Stimulated activated CD8-positive, alpha-beta memory T cell treated with anti-CD3 and anti-CD28 coated beads, Interleukin-4, amount 100 ng/mL, for 1 hour (primary cell): Measurements from ENCODE around the gene EIF4E2.

ENCODE experiments used
- DNase-seq, 2 donors: peaks; one replicate each; pipeline ENCODE4 v3.0.0-alpha.2; 2020; ENCODE audit warnings: low read depth in 2 of 2, low spot score in 1 of 2

The EIF4E2 gene

GRCh38 chr2:232550354-232551249 is at the start of gene EIF4E2, which contains the start of gene TIGD1:
Gene EIF4E2, plus strand, starts transcription at chr2:232550689. Its CDS starts 36 bp downstream, at chr2:232550725.
Gene TIGD1, minus strand, starts transcription at chr2:232550557. Its CDS starts 675 bp downstream, at chr2:232549882.
- DNase-seq = peak; percentile 72 to 82

DNA sequence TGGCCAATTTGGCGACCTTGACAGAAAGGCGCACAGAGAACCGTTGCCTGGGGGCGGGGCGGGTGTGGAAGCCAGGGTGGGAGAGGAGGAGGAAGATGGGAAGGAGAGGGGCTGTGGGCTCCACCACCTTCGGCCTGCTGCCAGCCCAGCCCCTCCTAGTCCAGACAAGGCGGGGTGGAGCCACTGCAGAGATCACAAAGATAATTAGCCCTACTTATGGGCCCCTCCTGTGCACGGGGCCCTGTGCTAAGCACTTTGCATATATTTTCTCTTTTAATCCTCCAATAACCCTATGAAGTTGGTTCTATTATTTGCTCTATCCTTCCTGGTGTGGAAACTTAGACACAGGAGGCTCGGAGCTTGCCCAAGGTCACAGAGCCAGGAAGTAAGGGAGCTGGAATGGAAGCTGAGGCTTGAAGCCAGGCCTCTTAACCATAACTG is 49.1 kb upstream of the EIF4E2 start:
- no peak for DNase-seq

GRCh38 chr2:232501794-232502390 is 48.6 kb upstream of the EIF4E2 start:
- DNase-seq = no peak

DNA sequence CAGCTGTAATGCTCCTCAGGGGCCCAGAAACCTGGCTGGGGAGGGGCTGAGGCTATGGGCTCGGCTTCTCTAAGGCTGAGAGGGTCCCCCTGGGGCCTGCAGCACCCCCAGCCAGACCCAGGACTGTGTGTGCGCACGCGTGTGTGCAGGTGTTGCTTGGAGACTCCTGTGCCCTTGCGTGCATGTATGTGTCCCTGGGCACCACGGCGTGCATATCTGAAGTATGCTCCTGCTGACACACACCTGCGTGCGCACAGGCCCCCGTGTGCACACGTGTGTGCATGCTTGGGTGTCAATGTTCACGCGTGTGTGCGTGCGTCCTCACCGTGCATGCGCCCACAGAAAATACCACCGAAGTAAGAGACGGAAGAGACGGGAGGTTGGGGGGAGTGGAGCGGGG is 48.0 kb upstream of the EIF4E2 start:
- DNase-seq = no peak

DNA sequence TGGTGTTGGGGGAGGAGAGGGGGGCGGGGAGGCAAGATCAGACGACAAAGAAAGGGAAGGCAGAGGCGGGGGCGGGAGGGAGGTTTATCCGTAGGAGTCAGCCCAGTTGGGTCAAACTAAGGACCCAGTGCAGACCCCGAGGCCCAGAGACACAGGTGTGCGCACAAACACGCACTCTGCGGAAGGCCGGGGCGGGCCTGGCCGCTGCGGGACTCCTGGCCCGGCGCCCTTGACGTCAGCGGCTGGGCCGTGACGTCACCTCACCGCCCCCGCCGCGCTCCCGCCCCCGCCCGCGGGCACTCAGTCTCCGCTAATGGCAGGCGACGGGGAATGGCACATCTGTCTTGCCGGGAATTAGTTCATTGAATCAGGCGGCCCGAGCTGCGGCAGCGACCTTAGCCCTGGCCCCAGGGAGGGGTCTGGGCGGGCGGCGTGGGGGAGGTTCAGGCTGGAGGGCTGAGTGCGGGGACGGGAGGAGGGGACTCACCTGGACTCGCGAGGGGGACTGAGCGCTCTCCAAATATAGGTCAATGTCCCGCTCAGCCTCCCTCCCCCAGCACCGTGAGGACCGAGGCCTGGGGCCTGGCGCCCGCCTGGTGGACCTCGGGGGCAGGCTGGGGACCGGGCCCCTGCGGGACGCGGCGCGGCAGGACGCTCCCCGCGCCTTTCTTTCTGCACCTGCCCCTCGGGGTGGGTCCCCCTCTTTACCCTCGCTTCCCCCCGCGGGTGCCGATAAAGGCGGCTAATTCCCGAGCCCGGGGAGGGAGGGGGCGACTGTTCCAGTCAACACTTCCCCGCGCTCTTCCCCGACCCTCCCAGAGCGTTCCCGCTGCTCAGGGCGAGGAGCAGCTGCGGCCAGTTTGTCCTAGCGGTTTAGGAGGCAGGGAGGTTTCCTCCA is 47.3 kb upstream of the EIF4E2 start:
- no peak for DNase-seq

GRCh38 chr2:232503809-232504323 is 46.6 kb upstream of the EIF4E2 start:
- DNase-seq = no peak

DNA sequence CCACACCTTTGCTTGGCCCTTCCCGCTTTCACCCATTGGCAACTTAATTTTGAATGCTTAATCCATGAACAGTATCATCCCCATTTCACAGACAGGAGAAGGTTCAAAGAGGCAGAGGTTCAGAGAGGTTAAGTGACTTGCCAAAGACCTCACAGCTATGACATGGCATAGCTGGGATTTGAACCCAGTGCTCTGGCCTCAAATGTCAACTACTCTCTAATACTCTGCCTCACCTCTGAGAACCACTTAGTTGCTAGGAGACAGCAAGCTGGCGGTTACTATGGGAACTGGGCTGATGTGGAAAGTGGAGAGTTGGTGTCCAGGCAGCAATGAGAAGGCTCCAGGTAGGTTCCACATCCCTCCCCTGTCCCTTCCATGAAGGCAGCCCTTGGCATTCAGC is 46.1 kb upstream of the EIF4E2 start:
- DNase-seq = no peak

GRCh38 chr2:232505856-232506255 is 44.6 kb upstream of the EIF4E2 start:
- DNase-seq = no peak

GRCh38 chr2:232506709-232507108 is 43.8 kb upstream of the EIF4E2 start:
- no peak for DNase-seq

DNA sequence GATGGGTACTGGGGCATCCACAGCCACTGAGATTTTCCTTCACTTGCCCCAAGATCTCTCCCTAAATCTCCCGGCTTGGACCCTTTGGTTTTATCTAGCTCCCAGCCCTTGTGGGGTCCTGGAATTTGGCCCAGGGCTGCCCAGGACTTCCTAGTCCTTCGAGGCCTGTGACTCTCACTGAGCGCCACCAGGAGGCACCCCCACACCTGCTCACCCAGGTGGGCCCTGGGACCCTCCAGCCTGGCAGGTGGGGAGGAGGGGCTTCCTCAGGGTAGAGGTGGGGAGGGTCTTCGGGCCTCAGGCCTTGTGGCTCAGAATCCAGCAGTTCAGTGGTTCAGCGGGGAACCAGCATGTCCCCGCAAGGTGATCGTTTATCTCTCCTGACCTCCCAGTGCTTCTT is 42.2 kb upstream of the EIF4E2 start:
- DNase-seq = no peak

DNA sequence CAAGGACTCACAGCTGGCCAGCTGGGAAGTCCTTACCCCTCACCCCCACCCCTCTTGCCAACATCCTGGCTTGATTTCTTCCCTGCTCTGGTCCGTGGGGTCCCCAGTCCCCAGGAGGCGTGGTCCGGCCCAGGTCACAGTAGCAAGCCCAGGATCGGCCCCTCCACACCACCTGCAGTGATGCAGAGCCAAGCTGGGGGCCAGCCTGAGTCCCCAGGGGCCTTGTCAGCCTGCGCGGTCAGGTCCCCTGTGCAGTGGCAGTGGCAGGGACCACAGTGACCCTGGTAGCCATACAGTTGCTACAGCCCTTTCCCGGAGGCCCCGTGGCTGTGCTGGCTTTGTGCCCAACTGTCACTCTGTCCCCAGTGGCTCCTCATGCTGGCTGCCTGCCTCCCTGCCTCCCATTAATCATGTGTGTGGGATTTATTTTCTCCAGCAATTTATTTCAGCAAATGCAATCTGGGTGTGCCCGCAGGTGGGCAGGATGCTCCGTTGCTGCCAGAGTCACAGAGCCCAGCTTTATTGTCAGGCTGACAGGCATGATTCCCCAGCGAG is 39.1 kb upstream of the EIF4E2 start:
- DNase-seq = no peak

GRCh38 chr2:232512602-232513001 is 37.9 kb upstream of the EIF4E2 start:
- DNase-seq = no peak

DNA sequence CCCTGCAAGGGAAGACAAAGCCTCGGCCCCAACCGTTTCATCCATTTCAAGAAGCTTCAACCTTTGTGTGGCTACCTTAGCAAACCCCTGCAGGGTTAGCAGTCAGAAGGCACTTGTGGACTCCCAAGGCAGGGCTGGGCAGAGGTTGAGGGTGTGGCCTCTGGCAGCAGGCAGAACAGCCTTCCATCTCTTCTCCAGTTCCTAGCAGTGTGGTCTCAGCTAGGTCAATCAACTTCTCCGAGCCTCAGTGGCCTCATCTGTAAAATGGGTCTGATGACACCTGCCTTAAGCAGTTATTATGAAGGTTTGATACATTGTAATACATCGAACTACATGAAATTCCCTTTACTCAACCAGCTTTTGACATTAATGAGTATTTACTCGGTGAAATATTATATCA is 37.1 kb upstream of the EIF4E2 start:
- DNase-seq = no peak

DNA sequence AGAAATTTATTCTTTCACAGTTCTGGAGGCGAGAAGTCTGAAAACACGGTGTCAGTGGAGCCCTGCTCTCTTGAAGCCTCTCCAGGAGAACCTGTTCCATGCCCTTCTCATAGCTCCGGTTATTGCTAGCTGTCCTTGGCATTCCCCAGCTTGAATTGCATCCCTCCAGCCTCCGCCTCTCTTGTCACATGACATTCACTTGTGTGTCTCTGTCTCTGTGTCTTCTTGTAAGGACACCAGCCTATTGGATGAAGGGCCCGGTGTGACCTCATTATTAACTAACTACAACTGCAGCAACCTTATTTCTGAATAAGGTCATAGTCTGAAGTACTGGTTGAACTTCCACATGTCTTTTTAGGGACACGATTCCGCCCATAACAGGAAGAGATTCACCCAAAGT is 34.9 kb upstream of the EIF4E2 start:
- DNase-seq = no peak

DNA sequence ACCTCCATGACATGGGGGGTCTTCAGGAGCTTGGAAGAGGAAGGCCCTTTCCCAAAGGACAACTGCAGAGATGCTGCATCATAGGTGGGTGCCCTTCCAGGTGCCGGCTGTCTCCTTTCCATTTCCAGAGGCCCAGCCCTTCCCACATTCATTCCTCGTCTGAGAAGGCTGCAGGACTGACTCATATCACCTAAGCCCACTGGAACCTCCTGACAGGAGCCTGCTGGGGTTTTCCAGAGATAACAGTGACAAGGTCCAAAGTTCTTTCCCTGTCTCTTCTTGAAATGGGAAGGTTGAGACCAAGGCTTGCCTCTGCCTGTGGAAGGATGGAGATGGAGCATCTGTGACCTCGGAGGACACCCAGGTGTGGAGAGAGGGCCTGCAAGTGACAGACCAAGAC is 33.9 kb upstream of the EIF4E2 start:
- DNase-seq = no peak

GRCh38 chr2:232518844-232519243 is 31.6 kb upstream of the EIF4E2 start:
- no peak for DNase-seq

- DNase-seq = no peak
These were observed 30.7 kb upstream of the EIF4E2 start, which contains the start of gene PRSS56 for GRCh38 chr2:232519581-232520438. Gene PRSS56, plus strand, starts transcription at chr2:232520388. Its CDS starts 211 bp downstream, at chr2:232520599.

DNA sequence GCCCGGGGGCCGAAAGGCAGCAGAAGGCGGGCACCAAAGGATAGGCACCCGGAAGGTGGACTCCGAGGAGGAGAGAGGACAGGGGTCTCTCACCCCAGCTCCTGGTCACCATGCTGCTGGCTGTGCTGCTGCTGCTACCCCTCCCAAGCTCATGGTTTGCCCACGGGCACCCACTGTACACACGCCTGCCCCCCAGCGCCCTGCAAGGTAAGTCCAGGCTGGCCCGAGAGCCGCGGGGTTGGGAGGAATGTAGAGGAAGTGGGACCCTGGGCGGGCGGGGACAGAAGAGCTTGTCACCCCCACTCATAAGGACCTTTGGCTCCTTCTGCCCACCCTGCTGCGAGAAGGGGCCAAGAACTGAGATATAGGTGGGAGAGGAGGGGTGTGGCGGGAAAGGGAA is 30.0 kb upstream of the EIF4E2 start:
- DNase-seq = no peak

DNA sequence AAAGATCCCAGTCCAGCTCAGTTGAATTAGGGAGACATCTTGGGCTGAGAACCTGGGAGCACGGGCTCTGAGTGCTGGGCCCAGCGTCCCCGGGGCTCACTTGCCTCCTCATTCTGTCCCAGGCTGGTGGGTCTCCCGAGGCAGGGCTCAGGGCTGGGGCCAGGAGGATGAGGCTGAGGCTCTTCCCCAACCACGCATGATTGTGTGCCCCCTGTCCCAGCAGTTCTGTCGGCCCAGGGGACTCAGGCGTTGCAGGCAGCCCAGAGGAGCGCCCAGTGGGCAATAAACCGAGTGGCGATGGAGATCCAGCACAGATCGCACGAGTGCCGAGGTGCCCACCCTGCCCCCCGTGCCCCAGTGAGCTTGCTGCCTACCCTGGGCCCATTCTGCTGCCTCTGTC is 29.4 kb upstream of the EIF4E2 start:
- no peak for DNase-seq
